ENCODE data around the gene DIP2C.
"Not testable (repeated sequence)": the region's sequence is repeated elsewhere in the genome, so short reads cannot be mapped to it uniquely, and the experiment has no call there.

Gene DIP2C

DNA sequence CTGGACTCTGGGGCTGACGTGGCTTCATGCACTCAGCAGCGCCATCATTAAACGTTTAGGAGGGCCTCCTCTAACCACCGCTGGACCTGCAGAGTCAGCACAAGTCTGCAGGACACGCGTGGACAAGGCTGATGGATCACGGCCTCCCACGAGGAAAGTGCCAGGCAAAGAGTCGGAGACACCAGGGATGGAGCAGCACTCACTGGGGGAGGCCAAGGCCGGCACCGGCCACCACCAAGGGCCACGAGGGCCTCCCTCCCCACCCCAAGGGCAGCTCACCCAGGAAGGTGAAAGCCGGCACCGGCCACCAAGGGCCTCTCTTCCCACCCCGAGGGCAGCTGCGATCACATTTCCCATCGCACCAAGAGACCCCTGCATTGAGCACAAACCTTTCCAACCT is 91.5 kb downstream of the DIP2C start:
- DNase-seq (ENCODE audit: low read depth in 2 of 2), result no peak

DNA sequence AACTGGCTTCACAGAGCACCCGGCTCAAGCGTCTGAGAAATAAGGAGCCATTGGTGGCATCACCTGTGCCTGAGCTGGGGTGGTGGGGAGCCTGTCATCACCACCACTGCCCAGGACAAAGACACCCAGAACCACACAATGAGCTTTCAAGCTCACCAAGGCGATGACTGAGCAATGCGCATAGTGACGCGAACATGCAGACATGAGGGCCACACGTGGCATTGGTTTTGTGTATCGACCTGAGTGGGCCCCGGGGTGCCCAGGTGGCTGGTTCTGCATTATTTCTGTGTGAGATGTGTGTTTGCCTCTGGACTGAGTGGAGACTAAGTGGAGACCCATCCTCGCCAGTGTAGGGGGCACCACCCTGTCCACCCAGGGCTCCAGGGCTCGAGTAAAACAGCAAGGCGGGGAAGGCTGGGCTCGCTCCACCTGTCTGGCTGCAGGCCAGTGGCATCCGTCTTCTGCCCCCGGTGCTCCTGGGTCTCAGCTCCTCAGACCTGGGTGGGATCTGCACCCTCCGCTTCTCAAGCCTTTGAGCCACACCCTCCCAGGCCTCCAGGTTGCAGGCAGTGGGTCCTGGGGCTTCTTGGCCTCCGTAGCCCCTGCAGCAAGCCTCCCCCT is 92.6 kb downstream of the DIP2C start:
- no peak for DNase-seq (ENCODE audit: low read depth in 2 of 2)

DNA sequence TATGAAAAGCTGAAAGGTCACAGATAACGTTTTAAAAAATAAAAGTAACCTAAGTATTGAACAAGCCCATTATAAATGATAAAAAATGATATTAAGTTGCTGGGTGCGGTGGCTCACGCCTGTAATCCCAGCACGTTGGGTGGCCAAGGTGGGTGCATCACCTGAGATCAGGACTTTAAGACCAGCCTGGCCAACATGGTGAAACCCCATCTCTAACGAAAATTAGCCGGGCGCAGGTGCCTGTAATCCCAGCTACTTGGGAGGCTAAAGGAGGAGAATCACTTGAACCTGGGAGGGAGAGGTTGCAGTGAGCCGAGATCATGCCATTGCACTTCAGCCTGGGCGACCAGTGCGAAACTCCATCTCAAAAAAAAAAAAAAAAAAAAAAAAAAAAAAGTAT is 93.3 kb downstream of the DIP2C start:
- not testable (repeated sequence) for DNase-seq (ENCODE audit: low read depth in 2 of 2)

DNA sequence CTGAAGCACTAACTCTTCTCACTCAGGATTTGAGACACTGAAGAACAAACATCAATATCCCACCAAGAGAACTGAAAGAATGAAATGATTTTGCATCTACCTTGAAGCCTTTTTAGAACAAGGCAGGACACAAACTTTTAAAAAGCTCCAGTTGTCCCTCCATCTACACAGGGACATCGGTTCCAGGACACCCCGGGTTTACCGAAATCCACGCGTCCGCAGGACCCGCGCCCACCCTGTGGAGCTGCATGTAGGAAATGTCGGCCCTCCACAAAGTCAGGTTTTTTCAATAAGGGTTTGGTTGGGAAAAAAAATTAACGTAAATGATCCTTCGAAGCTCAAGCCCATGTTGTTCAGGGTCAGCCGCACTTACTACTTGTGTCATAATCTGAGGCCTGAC is 94.0 kb downstream of the DIP2C start:
- DNase-seq (ENCODE audit: low read depth in 2 of 2), result no peak

DNA sequence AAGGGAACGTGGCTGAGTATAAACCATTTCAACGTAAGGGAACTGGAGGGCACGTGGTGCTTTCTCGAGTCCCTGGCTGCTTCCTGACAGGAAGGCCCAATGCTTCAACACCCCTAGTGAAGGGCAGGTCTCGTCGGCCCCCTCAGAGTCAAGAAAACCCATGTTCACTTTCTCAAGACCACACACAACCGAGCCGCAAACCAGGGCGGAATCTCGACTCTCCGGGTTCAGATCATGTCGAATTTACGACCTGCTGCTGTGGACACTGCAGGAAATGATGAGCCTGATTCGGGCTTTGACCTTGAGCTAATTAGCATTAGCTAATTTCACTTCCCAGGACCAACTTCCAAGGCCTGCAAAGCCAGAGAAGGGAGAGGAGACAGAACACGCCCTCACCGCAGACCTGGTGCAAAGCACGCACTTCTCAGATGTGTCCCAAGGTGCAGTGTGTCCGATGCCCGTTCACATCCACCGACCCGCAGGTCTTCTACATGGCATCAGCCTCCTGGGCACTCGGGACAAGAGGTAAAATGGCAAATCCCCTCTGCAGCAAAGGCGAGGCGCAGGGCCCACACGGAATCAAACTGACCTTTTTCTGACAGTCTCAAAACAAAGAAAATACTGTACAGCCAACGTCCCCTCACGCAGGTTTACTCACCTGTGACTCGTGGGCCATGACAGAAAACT is 94.7 kb downstream of the DIP2C start:
- DNase-seq (ENCODE audit: low read depth in 2 of 2), result no peak

DNA sequence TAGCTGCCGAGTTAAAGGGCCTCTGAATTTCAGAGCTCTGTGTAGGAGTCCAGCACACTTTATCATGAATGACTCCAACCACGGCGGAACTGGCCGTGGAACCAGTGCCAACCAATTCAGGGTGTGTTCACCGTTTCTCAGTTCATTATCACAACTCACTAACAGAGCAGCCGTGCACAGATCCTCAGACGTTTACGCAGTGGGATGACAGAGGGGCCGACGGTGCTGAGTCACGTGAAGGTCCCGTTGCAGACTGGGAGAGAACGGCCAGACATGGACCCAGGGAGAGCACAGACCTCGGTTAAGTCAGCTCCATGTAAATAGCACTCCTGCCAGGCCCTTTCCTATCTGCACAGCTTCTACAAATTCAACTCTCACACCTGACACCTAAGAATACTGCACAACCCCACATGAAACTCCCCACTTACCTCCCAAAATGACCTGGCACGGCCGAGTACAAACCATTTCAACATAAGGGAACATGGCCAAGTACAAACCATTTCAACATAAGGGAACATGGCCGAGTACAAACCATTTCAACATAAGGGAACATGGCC is 95.5 kb downstream of the DIP2C start:
- no peak for DNase-seq (ENCODE audit: low read depth in 2 of 2)

DNA sequence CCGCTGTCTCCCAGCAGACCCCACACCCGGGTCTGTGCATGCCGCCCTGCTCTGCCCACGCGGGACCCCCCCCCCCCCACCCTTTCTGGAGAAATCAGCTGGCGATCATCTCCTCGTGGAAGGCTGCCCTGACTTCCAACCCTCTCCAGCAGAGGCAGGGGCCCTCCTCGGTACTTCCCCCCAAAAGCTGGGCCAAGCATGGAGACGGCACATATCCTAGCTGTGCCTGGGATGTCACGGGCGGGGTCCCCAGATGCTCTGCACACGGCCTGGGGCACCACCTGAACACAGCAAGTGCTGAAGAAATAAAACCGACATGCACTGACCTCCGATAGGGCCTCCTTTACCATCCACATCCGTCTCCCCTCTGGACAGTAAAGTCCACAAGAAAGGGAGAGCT is 96.0 kb downstream of the DIP2C start:
- DNase-seq (ENCODE audit: low read depth in 2 of 2), result no peak

DNA sequence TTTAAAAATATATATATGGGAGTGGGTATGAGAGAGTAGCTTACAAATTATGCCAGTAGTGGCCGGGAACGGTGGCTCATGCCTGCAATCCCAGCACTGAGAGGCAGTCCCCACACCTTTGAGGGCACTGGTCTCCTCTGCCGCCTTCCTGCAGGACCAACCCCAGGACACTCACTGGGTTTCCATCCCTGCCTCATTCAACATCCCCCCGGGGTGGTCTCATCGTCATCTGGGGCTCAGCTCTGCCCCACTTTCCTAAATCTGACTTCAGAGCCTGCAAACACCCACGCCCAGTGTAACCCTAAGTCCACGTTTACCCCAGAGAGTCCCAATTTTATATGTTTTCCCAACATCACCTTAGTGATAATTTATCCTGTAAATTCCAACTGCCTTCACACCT is 96.5 kb downstream of the DIP2C start:
- DNase-seq (ENCODE audit: low read depth in 2 of 2), result no peak

DNA sequence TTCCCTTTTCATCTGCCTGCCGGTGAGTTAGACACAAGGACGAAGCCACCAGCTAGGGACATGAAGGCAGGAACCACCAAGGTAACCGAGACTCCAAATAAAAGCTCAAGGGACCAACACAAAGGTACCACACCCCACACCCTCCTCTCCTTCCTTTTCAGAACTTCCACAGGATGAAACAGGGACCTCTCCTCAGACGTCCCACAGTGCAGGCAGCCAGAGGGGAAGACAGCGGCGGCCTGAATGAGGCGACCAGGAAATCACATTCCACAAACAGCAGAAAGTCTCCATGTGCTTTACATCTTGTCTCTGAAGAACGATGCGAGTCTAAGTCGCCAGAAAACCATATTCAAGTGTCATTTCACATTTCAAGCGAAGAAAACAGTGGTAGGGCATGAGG is 97.8 kb downstream of the DIP2C start:
- no peak for DNase-seq (ENCODE audit: low read depth in 2 of 2)

DNA sequence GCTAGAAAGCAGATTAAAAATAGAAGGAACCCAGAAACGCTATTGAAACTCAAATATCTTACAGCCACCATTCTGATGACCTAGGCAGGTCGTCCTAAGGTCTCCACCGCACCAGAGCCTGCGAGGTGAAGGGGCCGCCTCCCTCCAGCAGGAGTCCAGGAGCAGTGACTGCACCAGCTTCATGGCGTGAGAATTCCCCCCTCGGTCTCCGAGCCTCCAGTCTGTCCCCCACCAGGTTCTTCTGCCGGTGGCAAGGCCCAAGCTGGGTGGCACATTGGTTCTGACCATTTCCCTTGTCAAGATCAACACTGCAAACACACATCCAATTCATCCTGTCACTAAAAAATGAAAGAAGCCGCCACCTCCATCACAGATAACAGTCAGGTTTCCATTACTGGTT is 98.7 kb downstream of the DIP2C start:
- DNase-seq (ENCODE audit: low read depth in 2 of 2), result no peak

DNA sequence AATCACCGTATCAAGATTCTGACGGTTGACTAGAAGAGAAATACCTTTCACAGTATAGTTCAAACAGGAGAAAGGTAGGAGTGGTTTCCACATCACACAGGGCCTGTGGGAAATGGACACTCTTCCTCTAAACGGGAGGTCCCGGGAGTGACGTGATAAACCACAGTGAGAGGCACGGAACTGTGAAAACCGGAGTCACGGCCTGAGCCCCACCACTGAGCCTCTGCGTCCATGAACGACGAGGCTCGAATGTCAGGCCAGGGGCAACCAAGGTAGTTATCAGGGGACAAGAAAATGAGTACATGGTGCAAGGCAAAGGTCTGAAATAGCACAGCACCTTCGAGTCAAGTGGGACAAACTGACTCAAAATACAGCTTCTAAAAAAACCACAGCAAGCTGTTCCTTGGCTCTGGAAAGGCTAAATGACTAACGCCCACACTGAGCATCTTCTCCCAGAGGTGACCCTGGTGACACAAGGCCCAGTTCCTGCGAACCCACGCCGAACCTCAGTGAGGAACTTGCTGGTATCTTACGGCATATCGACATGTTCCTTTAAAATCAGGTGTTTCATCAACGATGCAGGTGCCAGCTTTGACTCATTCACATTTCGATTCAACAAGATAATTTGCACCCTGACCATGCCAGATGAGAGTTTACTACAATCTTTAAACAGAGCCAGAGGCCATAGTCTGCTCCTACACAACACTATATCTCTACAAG is 99.3 kb downstream of the DIP2C start:
- DNase-seq (ENCODE audit: low read depth in 2 of 2), result no peak

DNA sequence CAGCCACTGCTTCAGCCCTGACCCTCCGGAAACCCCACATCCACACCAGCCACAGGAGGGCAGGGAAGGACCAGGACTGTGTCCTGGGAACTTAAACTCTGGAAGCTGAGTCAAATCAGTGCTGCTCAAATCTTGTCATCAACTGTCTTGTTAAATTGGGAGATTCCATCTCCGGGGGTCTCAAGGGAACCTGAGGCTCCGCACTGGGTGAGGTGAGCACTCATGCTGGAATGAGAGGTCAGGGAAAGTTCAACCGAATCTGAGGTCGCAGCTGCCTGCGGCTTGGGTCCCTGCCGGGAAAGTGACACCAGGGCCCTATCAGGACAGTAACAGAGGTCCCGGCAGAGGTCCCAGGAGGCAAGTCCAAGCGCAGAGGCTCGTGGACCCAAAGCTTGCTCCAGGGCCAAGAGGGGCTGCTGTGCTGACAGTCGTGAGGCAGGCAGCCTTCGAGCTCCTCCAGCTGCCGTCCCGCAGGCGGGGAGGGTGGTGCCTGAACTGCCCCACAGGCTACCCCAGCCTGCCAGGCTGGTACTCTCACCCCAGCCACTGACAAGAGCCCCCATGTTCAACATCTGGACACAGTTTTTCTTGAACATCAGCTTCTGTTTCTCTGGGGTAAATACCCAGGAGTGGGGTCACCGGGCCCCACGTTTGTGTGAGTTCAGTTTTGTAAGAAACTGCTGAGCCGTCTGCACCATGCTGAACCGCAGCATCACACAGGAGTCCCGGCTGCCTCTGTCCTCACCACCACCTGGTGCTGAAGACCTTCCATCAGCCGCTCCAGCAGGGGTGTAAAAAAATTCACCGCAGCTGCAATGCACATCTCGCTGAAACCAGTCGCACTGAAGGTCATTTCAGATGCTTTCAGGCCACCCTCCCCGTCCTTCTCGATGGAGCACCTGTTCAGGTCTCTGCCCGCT is 101.0 kb downstream of the DIP2C start:
- DNase-seq (ENCODE audit: low read depth in 2 of 2), result no peak

DNA sequence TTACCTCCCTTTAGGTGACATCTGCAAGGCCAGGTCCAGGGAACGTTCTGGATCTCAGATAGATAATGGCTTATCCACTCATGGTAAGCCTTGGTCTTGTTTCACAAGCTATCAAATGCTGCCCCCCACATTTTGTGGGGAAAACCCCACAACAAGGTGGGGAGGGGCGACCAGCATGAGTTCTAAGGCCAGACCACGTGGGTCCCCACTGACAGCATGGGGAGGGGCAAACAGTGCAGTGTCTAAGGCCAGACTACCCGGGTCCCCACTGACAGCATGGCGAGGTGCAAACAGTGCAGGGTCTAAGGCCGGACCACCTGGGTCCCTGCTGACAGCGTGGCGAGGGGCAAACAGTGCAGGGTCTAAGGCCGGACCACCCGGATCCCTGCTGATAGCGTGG is 102.8 kb downstream of the DIP2C start:
- DNase-seq (ENCODE audit: low read depth in 2 of 2), result no peak

DNA sequence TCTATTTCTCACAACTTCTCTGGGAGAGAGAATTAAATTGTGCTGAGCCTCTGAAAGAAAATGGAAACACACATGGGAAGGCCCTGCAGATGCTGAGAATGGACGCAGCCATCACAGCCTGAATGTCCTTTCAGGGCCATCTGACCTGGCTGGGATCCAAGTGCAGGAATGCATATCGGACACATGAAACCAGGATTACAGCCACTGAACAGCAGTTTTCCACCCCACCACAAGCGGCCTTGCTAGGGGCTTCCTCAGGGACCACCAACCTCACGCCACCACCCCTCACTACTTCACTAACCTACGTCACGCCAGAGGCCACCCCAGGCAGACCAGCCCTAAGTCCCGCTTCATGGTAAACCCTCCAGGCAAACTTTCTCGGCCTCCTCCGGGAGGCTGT is 103.3 kb downstream of the DIP2C start:
- DNase-seq (ENCODE audit: low read depth in 2 of 2), result no peak

DNA sequence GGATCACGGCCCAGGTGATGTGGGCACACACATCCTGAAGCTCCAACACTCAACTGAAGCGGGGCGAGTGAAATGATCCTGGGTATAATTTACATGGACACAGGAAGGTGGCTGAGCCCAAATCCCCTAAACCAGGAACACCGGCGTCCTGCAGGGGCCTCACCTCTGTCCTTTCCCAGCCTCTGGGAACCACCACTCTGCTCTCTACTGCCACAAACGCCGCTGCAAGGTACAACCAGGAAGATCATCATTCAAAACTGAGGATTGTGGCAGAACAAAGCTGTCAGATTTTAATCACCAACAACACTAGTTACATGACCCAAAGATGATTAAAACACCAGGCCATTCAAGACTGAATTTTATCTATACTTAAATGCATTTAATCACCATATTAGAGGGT is 104.0 kb downstream of the DIP2C start:
- DNase-seq (ENCODE audit: low read depth in 2 of 2), result no peak

DNA sequence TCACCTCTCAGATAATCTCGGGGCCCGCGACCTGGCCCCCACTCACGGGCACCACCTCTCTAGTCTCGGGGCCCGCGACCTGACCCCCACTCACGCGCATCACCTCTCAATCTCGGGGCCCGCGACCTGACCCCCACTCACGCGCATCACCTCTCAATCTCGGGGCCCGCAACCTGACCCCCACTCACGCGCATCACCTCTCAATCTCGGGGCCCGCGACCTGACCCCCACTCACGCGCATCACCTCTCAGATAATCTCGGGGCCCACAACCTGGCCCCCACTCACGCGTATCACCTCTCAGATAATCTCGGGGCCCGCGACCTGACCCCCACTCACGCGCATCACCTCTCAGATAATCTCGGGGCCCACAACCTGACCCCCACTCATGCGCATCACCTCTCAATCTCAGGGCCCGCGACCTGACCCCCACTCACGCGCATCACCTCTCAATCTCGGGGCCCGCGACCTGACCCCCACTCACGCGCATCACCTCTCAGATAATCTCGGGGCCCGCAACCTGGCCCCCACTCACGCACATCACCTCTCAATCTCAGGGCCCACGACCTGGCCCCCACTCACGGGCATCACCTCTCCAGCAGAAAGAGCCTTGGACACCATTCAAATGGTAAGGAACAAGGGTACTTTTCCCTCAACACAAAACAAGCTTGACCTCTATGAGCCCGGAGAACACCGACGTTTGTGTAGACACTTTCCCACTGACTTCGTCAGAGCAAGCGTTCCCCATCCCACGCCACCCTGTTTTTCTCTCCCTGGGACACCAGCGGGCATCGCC is 104.8 kb downstream of the DIP2C start:
- not testable (repeated sequence) for DNase-seq (ENCODE audit: low read depth in 2 of 2)

DNA sequence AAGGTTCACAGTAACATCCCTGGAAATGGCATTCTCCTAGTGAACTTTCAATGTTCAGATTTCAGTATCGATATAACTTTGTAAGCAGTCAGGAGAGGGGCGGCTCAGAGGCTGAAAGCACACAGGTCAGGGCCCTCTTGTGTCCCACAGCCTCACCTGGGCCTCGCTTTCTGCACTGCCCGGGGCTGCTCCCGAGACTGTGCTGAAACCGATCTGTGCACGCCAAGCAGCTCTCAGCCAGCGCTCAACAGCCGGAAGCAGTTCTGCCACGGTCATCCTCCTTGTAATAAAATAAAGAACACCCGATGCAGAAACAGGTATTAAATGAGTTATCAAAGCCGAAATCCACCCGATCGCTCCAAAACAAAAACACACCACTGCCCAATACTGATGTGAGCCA is 106.0 kb downstream of the DIP2C start:
- no peak for DNase-seq (ENCODE audit: low read depth in 2 of 2)

DNA sequence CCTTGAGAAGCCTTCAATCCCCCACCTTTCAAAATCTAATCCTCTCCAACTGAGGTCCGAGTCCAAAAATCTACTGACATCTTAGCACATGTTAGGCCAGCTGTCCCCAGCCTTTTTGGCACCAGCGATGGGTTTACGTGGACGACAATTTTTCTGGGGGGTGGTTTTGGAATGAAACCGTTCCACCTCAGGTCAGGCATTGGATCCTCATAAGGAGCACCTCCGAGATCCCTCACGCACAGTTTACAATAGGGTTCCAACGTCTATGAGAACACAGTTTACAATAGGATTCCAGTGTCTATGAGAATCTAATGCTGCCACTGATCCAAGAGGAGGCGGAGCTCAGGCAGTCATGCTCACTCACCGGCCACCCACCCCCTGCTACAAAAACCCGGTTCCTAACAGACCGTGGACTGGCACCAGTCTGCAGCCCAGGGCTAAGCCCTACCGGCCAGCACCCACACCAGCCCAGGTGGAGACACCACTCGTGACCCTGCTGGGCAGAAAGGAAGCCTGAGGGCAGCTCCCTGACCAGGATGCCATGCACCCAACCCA is 107.6 kb downstream of the DIP2C start:
- DNase-seq (ENCODE audit: low read depth in 2 of 2), result no peak

DNA sequence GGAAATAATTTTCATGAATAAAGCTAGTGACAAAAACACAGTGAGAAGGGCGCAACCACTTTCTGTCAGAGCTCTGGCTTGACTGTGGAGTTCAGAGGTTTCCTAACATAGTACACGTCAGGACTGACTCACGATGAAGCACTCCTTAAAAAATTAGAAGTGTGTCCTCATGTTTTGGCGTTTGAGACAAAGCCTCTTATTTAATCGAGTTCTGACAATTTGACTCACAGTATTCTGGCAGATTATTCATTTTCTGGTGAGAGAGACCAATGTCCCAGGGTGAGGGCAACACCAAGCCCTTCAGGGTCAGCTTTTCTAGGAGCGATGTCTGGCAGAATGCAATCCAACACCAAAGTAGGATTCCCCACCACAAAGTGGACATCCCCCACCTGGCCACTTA is 108.7 kb downstream of the DIP2C start:
- DNase-seq (ENCODE audit: low read depth in 2 of 2), result no peak

DNA sequence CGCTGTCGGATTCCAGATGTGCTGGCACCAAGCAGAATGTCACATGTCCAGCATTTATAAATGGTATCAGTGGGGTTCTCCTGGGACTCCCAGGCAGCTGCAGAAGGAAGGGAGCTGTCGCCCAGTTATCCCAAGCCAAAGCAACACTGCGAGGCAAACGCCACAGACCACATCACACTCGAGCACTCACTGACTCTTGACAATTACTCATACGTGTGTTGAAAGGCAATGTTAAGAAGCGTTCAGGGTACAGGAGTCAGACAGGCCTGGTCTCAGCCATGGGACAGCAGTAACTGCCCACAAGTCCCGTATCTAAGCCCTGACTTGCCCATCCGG is 113.4 kb downstream of the DIP2C start:
- no peak for DNase-seq (ENCODE audit: low read depth in 2 of 2)

Measured in stimulated activated CD4-positive, alpha-beta T cell treated with anti-CD3 and anti-CD28 coated beads, Interleukin-15, amount 100 ng/mL, for 48 hours (primary cell).